GM18861 (cell line): ENCODE measurements around the gene RAET1G.
"Not testable (repeated sequence)": the region's sequence is repeated elsewhere in the genome, so short reads cannot be mapped to it uniquely, and the experiment has no call there.

Experiments
- ATAC-seq: cut with Tn5 transposase; IDR thresholded peaks from one replicate; pipeline ENCODE4 v1.9.1; 2021; ENCODE audit not compliant: unreplicated experiment

Gene RAET1G

GRCh38 chr6:149897855-149898744, 24.8 kb downstream of the RAET1G start, which contains the start of gene RAET1E:
Gene RAET1E (minus strand): TSS chr6:149898113. CDS start chr6:149890901, 7,212 bp downstream.
- no peak for ATAC-seq

- ATAC-seq = no peak
These were observed 25.8 kb downstream of the RAET1G start for GRCh38 chr6:149897015-149897697.

- ATAC-seq = no peak
These were observed 26.4 kb downstream of the RAET1G start for GRCh38 chr6:149896491-149896890.

- no peak for ATAC-seq
These were observed 27.1 kb downstream of the RAET1G start for GRCh38 chr6:149895833-149896271.

GRCh38 chr6:149895048-149895590, 27.8 kb downstream of the RAET1G start:
- ATAC-seq = no peak

GRCh38 chr6:149891864-149892263, 31.1 kb downstream of the RAET1G start:
- not testable (repeated sequence) for ATAC-seq

GRCh38 chr6:149891259-149891658, 31.7 kb downstream of the RAET1G start:
- ATAC-seq = no peak

- ATAC-seq = no peak
These were observed 32.3 kb downstream of the RAET1G start for GRCh38 chr6:149890629-149891045.

GRCh38 chr6:149889326-149889725, 33.6 kb downstream of the RAET1G start:
- ATAC-seq = no peak

- ATAC-seq = no peak
These were observed 34.3 kb downstream of the RAET1G start for GRCh38 chr6:149888659-149889058.

- no peak for ATAC-seq
These were observed 34.8 kb downstream of the RAET1G start for GRCh38 chr6:149888093-149888492.

GRCh38 chr6:149887343-149887742, 35.6 kb downstream of the RAET1G start:
- ATAC-seq = no peak

GRCh38 chr6:149885888-149886287, 37.0 kb downstream of the RAET1G start:
- ATAC-seq = no peak

GRCh38 chr6:149884617-149885016, 38.3 kb downstream of the RAET1G start:
- no peak for ATAC-seq

- no peak for ATAC-seq
These were observed 38.7 kb downstream of the RAET1G start for GRCh38 chr6:149884215-149884614.

- ATAC-seq = no peak
These were observed 41.1 kb downstream of the RAET1G start for GRCh38 chr6:149881860-149882259.

- no peak for ATAC-seq
These were observed 41.7 kb downstream of the RAET1G start for GRCh38 chr6:149881066-149881766.

GRCh38 chr6:149877659-149878058, 45.3 kb downstream of the RAET1G start:
- ATAC-seq = no peak

- no peak for ATAC-seq
These were observed 46.5 kb downstream of the RAET1G start for GRCh38 chr6:149876241-149876933.

- ATAC-seq = no peak
These were observed 50.7 kb downstream of the RAET1G start for GRCh38 chr6:149872233-149872632.
